Measurements from ENCODE around the gene NEGR1.

The NEGR1 gene

GRCh38 chr1:71698186-71698585 lies 584.2 kb downstream of the NEGR1 start:
- no peaks in the 10 kb centered on the region for H3K36me3 ChIP-seq (ENCODE audit: insufficient read depth, low read length)
- H3K79me2 ChIP-seq (ENCODE audit: insufficient read depth, low read length) = no peaks in the 10 kb centered on the region

GRCh38 chr1:71695821-71696220 lies 586.5 kb downstream of the NEGR1 start:
- H4K20me1 ChIP-seq (ENCODE audit: insufficient read depth, low read length, poor library complexity, severe bottlenecking) = no peaks in the 10 kb centered on the region
- no peaks in the 10 kb centered on the region for H3K9me3 ChIP-seq (ENCODE audit: insufficient read depth, low read depth, low read length)
- no peaks in the 10 kb centered on the region for H3K79me2 ChIP-seq (ENCODE audit: insufficient read depth, low read length)
- no peak overlapping the region for H3K4me3 ChIP-seq (ENCODE audit: low read length, poor library complexity, severe bottlenecking)
- H3K9ac ChIP-seq (ENCODE audit: low read depth, low read length, poor library complexity, severe bottlenecking) = no peak overlapping the region
- H2AFZ ChIP-seq (ENCODE audit: low read length) = no peak overlapping the region
- H3F3A ChIP-seq (ENCODE audit: low read depth) = no peaks in the 10 kb centered on the region
- no peak overlapping the region for H3K4me2 ChIP-seq (ENCODE audit: low read depth, low read length, poor library complexity, severe bottlenecking)
- no peaks in the 10 kb centered on the region for H3K9me2 ChIP-seq (replicated peaks; ENCODE audit: low read depth, low read length)
- peaks cover 23% of the 10 kb centered on the region for H3K4me1 ChIP-seq (ENCODE audit: insufficient read depth, low read length, poor library complexity, severe bottlenecking)
- no peaks in the 10 kb centered on the region for H3K27me3 ChIP-seq (ENCODE audit: insufficient read depth, low read length, poor library complexity, severe bottlenecking)
- TF ChIP-seq EZH2phosphoT487 (IDR thresholded peaks at IDR 0.05; ENCODE audit: borderline replicate concordance) (no peak), CTCF (conservative IDR thresholded peaks at IDR 0.05; ENCODE audit: low read length) (no peak)
- no peaks in the 10 kb centered on the region for H3K36me3 ChIP-seq (ENCODE audit: insufficient read depth, low read length)

More at GRCh38 chr1:71698186-71698585, 584.2 kb downstream of the NEGR1 start:
- no peaks in the 10 kb centered on the region for H3K9me2 ChIP-seq (replicated peaks; ENCODE audit: low read depth, low read length)
- TF ChIP-seq EZH2phosphoT487 (IDR thresholded peaks at IDR 0.05; ENCODE audit: borderline replicate concordance) (no peak), CTCF (conservative IDR thresholded peaks at IDR 0.05; ENCODE audit: low read length) (no peak)
- no peaks in the 10 kb centered on the region for H4K20me1 ChIP-seq (ENCODE audit: insufficient read depth, low read length, poor library complexity, severe bottlenecking)
- H3K4me1 ChIP-seq (ENCODE audit: insufficient read depth, low read length, poor library complexity, severe bottlenecking) = peaks cover 25% of the 10 kb centered on the region
- H3K4me3 ChIP-seq (ENCODE audit: low read length, poor library complexity, severe bottlenecking) = peak overlapping the region; percentile 22
- H3K9ac ChIP-seq (ENCODE audit: low read depth, low read length, poor library complexity, severe bottlenecking) = no peak overlapping the region
- H3K9me3 ChIP-seq (ENCODE audit: insufficient read depth, low read depth, low read length) = peaks cover 7% of the 10 kb centered on the region; the same call in 1 of the 2 replicates
- no peaks in the 10 kb centered on the region for H3F3A ChIP-seq (ENCODE audit: low read depth)
- H3K4me2 ChIP-seq (ENCODE audit: low read depth, low read length, poor library complexity, severe bottlenecking) = peak overlapping the region; percentile 70
- H3K27me3 ChIP-seq (ENCODE audit: insufficient read depth, low read length, poor library complexity, severe bottlenecking) = no peaks in the 10 kb centered on the region
- H2AFZ ChIP-seq (ENCODE audit: low read length) = no peak overlapping the region

GRCh38 chr1:71695084-71695483 lies 587.3 kb downstream of the NEGR1 start:
- Histone ChIP-seq H3K4me2 (ENCODE audit: low read depth, low read length, poor library complexity, severe bottlenecking) (no peak overlapping the region), H3K4me1 (ENCODE audit: insufficient read depth, low read length, poor library complexity, severe bottlenecking) (peaks cover 17% of the 10 kb centered on the region), H3F3A (ENCODE audit: low read depth) (no peaks in the 10 kb centered on the region), H3K4me3 (ENCODE audit: low read length, poor library complexity, severe bottlenecking) (no peak overlapping the region), H3K27me3 (ENCODE audit: insufficient read depth, low read length, poor library complexity, severe bottlenecking) (no peaks in the 10 kb centered on the region), H3K79me2 (ENCODE audit: insufficient read depth, low read length) (no peaks in the 10 kb centered on the region), H3K36me3 (ENCODE audit: insufficient read depth, low read length) (no peaks in the 10 kb centered on the region), H3K9ac (ENCODE audit: low read depth, low read length, poor library complexity, severe bottlenecking) (no peak overlapping the region), H3K9me3 (ENCODE audit: insufficient read depth, low read depth, low read length) (no peaks in the 10 kb centered on the region), H2AFZ (ENCODE audit: low read length) (no peak overlapping the region), H3K9me2 (replicated peaks; ENCODE audit: low read depth, low read length) (no peaks in the 10 kb centered on the region), H4K20me1 (ENCODE audit: insufficient read depth, low read length, poor library complexity, severe bottlenecking) (no peaks in the 10 kb centered on the region)
- TF ChIP-seq EZH2phosphoT487 (IDR thresholded peaks at IDR 0.05; ENCODE audit: borderline replicate concordance) = no peak
- TF ChIP-seq CTCF (conservative IDR thresholded peaks at IDR 0.05; ENCODE audit: low read length) = no peak

All from Loucy (cell line).